IMR-90 (cell line): ENCODE measurements around the gene MAPK10.
A peak's percentile ranks its signal among the peaks of the same experiment; 100 is the strongest.

Experiments used
- CEBPB ChIP-seq: IDR thresholded peaks from 2 replicates; pipeline ENCODE4 v1.6.1; 2012; ENCODE audit warnings: low read depth, low read length, improper control_type of control experiment
- FOS ChIP-seq: fragments of 150-350 bp; IDR thresholded peaks from 2 replicates; pipeline ENCODE4 v1.6.1; 2016; ENCODE audit warnings: low read depth, low read length
- MAFK ChIP-seq: IDR thresholded peaks from 2 replicates; pipeline ENCODE4 v1.6.1; 2012; ENCODE audit warnings: low read depth, low read length, improper control_type of control experiment
- POLR2A ChIP-seq: IDR thresholded peaks from 2 replicates; pipeline ENCODE4 v1.6.1; 2012; ENCODE audit warnings: mild to moderate bottlenecking, low read depth, low read length
- RAD21 ChIP-seq: IDR thresholded peaks from 2 replicates; pipeline ENCODE4 v1.6.1; 2012; ENCODE audit warnings: low read length, improper control_type of control experiment
- TF ChIP-seq, protein P1 (sequence below): conservative IDR thresholded peaks from 2 replicates; pipeline ENCODE4 v1.5.1; 2012; ENCODE audit warnings: mild to moderate bottlenecking, low read depth, low read length, improper control_type of control experiment

DNA sequence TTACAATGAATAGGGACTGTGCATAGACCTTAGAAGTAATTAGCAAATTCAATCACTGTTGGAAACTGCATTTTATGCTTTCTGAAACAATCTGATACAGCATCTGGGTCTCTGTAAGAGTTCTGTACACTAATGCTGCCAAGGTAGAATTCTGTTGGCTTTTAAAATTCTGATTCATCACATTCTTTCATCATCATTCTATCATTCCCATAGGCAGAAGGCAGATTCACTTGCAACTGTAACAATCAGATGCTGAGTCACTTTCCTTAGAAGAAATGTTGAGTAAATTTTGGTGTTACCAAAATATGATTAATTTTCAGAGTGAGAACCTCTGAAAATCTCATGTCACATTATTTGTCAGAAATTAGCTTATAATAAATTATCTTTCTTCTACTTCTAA, 267.2 kb downstream of the MAPK10 start:
- TF ChIP-seq MAFK: peak; percentile 59
- TF ChIP-seq, protein P1, sequence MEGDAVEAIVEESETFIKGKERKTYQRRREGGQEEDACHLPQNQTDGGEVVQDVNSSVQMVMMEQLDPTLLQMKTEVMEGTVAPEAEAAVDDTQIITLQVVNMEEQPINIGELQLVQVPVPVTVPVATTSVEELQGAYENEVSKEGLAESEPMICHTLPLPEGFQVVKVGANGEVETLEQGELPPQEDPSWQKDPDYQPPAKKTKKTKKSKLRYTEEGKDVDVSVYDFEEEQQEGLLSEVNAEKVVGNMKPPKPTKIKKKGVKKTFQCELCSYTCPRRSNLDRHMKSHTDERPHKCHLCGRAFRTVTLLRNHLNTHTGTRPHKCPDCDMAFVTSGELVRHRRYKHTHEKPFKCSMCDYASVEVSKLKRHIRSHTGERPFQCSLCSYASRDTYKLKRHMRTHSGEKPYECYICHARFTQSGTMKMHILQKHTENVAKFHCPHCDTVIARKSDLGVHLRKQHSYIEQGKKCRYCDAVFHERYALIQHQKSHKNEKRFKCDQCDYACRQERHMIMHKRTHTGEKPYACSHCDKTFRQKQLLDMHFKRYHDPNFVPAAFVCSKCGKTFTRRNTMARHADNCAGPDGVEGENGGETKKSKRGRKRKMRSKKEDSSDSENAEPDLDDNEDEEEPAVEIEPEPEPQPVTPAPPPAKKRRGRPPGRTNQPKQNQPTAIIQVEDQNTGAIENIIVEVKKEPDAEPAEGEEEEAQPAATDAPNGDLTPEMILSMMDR: no peak
- TF ChIP-seq FOS: peak; percentile 50
- no peak for TF ChIP-seq RAD21
- no peak for TF ChIP-seq POLR2A
- peak; percentile 78 for TF ChIP-seq CEBPB
